ENCODE results near the gene DRD1. TPM values are rescaled to one million over a fixed set of nuclear protein-coding genes. Genes with fewer than 3 reads are reported as not detected.
"Not testable (repeated sequence)": the region's sequence is repeated elsewhere in the genome, so short reads cannot be mapped to it uniquely, and the experiment has no call there.

Gene DRD1
- total and polyA plus RNA-seq, 8 donors, result 0.09 to 0.37 (median 0.15) TPM

- Histone ChIP-seq H3K27ac (no peak overlapping the region), H3K9me3 (no peaks in the 10 kb centered on the region), H3K36me3 (no peaks in the 10 kb centered on the region), H3K27me3 (peaks cover 22 to 91% of the 10 kb centered on the region in 2 donors), H3K4me3 (no peak overlapping the region), H3K4me1 (peaks cover 5 to 15% of the 10 kb centered on the region in 2 donors)
- intact Hi-C loops (cut with DNase I), result no loop called here
- DNase-seq (no peak), ATAC-seq (no peak)
- no peak for TF ChIP-seq CTCF (IDR thresholded peaks at IDR 0.05)
Observed at GRCh38 chr5:175447571-175447970, 3.6 kb upstream of the DRD1 start.

- ATAC-seq; H3K4me3 ChIP-seq; DNase-seq; H3K27ac ChIP-seq; H3K36me3 ChIP-seq; intact Hi-C loops (cut with DNase I); H3K9me3 ChIP-seq: not testable (repeated sequence)
- Histone ChIP-seq H3K27me3 (peaks cover 22 to 93% of the 10 kb centered on the region in 2 donors), H3K4me1 (peaks cover 5 to 15% of the 10 kb centered on the region in 2 donors)
Observed at GRCh38 chr5:175446378-175446777, 2.4 kb upstream of the DRD1 start.

- no peak overlapping the region for H3K4me3 ChIP-seq
- no peak overlapping the region for H3K27ac ChIP-seq
- H3K9me3 ChIP-seq, result no peaks in the 10 kb centered on the region
- TF ChIP-seq CTCF (IDR thresholded peaks at IDR 0.05), result no peak
- no peak for ATAC-seq
- DNase-seq, result no peak
- peaks cover 5 to 15% of the 10 kb centered on the region in 2 donors for H3K4me1 ChIP-seq
- no peaks in the 10 kb centered on the region for H3K36me3 ChIP-seq
- intact Hi-C loops (cut with DNase I), result loop anchor here in 1 of 2 donors (5.0 kb wide), 1 partner anchor 493 kb away; no protein-coding TSS in a partner anchor
- H3K27me3 ChIP-seq, result peaks cover 22 to 97% of the 10 kb centered on the region in 2 donors
Observed at GRCh38 chr5:175444905-175445456, 999 bp upstream of the DRD1 start.

GRCh38 chr5:175443514-175444059 is 395 bp downstream of the DRD1 start:
- Histone ChIP-seq H3K4me3 (peak overlapping the region; percentile 20 to 24), H3K4me1 (peaks cover 5 to 15% of the 10 kb centered on the region in 2 donors), H3K27ac (no peak overlapping the region), H3K36me3 (no peaks in the 10 kb centered on the region), H3K9me3 (no peaks in the 10 kb centered on the region), H3K27me3 (peaks cover 22 to 93% of the 10 kb centered on the region in 2 donors)
- ATAC-seq (no peak), DNase-seq (no peak)
- intact Hi-C loops (cut with DNase I), result loop anchor here in 1 of 2 donors (5.0 kb wide), 1 partner anchor 491 kb away; no protein-coding TSS in a partner anchor
- TF ChIP-seq CTCF (IDR thresholded peaks at IDR 0.05), result no peak

GRCh38 chr5:175438234-175438857 is 5.6 kb downstream of the DRD1 start:
- no peaks in the 10 kb centered on the region for H3K9me3 ChIP-seq
- no peaks in the 10 kb centered on the region for H3K4me1 ChIP-seq
- no peak overlapping the region for H3K4me3 ChIP-seq
- DNase-seq (no peak), ATAC-seq (no peak)
- TF ChIP-seq CTCF (IDR thresholded peaks at IDR 0.05), result no peak
- H3K27me3 ChIP-seq, result peaks cover 3 to 51% of the 10 kb centered on the region in 2 donors
- intact Hi-C loops (cut with DNase I), result no loop called here
- no peaks in the 10 kb centered on the region for H3K36me3 ChIP-seq
- H3K27ac ChIP-seq, result no peak overlapping the region
